GM12873 (cell line): ENCODE measurements around the gene ALG8.

Source experiments
- CTCF ChIP-seq: IDR thresholded peaks from 2 replicates; pipeline ENCODE4 v1.5.1; 2012; ENCODE audit warnings: low read depth, mild to moderate bottlenecking, moderate library complexity, low read length, control low read depth; ENCODE audit not compliant: insufficient read depth; ENCODE audit errors: missing control alignments

The ALG8 gene

GRCh38 chr11:78097666-78098385 is 41.6 kb downstream of the ALG8 start:
- TF ChIP-seq CTCF = no peak

DNA sequence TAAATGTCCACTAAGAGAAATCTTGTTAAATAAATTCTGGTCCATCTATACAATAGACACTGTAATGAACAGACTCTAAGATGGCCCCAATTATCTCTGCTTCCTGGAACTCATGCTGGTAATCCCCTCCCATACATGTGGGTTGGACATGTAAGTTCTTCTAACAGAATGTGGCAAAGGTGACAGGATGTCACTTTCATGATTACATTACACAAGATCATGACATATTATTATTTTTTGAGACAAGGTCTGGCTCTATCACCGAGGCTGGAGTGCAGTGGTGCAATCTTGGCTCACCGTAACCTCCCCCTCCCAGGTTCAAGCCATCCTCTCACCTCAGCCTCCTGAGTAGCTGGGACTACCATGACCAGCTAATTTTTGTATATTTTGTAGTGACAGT is 45.2 kb downstream of the ALG8 start:
- no peak for TF ChIP-seq CTCF

GRCh38 chr11:78085972-78086371 is 53.5 kb downstream of the ALG8 start:
- no peak for TF ChIP-seq CTCF

DNA sequence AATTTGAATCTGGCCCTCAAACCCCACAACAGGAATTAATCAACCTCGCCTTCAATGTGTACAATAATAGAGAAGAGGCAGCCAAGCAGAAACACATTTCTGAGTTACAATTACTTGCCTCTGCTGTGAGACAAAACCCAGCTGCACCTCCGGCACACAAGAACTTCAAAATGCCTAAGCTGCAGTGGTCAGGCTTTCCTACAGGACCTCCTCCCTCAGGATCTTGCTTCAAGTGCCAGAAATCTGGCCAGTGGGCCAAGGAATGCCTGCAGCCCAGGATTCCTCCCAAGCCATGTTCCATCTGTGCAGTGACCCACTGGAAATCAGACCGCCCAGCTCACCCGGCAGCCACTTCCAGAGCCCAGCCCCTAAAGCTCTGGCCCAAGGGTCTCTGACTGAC is 56.4 kb downstream of the ALG8 start:
- no peak for TF ChIP-seq CTCF

DNA sequence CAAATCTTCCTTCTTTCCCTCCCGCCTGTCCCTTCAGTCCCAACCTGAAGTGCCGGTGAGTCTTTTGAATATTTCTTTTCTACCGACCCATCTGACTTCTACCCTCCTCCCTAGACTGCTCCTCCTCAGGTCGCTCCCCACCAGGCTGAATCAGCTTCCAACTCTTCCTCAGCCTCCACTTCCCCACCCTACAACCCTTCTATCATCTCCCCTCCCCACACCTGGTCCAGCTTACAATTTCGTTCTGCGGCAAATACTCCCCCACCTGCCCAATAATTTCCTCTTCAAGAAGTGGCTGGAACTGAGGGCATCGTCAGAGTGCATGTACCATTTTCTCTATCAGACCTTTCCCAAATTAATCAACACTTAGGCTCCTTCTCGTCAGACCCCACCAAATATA is 57.3 kb downstream of the ALG8 start:
- TF ChIP-seq CTCF = no peak

- no peak for TF ChIP-seq CTCF
Measured at GRCh38 chr11:78081583-78081982, 57.8 kb downstream of the ALG8 start.

DNA sequence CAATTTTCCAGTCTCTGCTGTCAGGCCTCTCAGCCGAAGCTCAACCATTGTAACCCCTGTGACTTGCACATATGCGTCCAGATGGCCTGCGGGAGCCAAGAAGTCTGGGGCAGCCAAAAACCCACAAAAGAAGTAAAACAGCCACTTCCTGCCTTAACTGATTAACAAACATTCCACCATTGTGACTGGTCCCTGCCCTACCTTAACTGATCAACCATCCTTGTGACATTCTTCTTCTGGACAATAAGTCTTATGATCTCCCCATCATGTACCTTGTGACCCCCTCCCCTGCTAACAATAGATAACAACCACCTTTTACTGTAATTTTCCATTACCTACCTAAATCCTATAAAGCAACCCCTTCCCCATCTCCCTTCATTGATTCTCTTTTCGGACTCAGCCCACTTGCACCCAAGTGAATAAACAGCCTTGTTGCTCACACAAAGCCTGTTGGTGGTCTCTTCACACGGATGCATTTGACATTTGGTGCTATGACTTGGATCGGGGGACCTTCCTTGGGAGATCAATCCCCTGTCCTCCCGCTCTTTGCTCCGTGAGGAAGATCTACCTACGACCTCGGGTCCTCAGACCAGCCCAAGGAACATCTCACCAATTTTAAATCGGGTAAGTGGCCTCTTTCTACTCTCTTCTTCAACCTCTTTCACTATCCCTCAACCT is 58.5 kb downstream of the ALG8 start:
- no peak for TF ChIP-seq CTCF
